B cell (primary cell): ENCODE data around the gene NDOR1.

ENCODE experiments used
- CTCF ChIP-seq: fragments of 200-600 bp; IDR thresholded peaks from one replicate; pipeline ENCODE4 v1.8.0; 2022; ENCODE audit warnings: antibody characterized with exemption, mild to moderate bottlenecking
- EZH2 ChIP-seq: IDR thresholded peaks from 2 replicates; pipeline ENCODE4 v1.6.1; 2012; ENCODE audit warnings: borderline replicate concordance, low read depth, mild to moderate bottlenecking, moderate library complexity, low read length; ENCODE audit not compliant: insufficient read depth, poor library complexity, severe bottlenecking

DNA sequence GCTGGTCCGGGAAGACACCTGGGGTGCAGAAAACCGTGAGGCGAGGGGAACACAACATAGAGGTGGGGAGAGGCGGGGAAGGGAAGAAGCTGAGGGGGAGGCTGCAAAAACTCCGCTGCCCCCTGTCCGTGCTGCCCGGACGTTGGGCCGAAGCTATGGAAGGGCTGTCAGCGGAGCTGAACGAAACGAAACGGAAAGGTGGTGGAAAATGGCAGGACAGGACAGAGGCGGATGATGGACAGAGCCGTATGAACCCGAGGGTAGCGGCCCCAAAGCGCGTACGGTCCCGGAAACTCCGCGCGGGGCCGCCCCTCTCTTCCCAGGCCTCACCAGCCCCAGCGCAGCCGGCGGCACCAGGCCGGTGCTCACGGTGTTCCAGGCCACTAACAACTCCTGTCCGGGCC is 17.4 kb upstream of the NDOR1 start:
- TF ChIP-seq CTCF (no peak), EZH2 (no peak)
